Neural cell (in vitro differentiated cells): ENCODE results near the gene CITED2. TPM values are rescaled to one million over a fixed set of nuclear protein-coding genes. Genes with fewer than 3 reads are reported as not detected.

Source experiments
- H2AFZ ChIP-seq: fragments of 200-600, 300-800 bp; sonication (generic), shearing (Covaris generic); 2 replicates; pipeline ENCODE4 v1.6.0; 2014; ENCODE audit warnings: low read depth, mild to moderate bottlenecking, antibody characterized with exemption, low read length, moderate library complexity
- H3F3A ChIP-seq: fragments of 200-600 bp; shearing (Covaris generic); 2 replicates; pipeline ENCODE4 v1.6.1; 2016; ENCODE audit warnings: mild to moderate bottlenecking, moderate library complexity, mixed read lengths, antibody characterized with exemption, low read length; ENCODE audit not compliant: insufficient read depth, poor library complexity, severe bottlenecking
- H3K27ac ChIP-seq: fragments of 200-600, 300-800 bp; sonication (generic), shearing (Covaris generic); 2 replicates; pipeline ENCODE4 v1.5.1; 2014; ENCODE audit warnings: mild to moderate bottlenecking, low read length, moderate library complexity
- H3K27me3 ChIP-seq: fragments of 300-800, 200-600 bp; sonication (generic), shearing (Covaris generic); 2 replicates; pipeline ENCODE4 v1.6.0; 2014; ENCODE audit warnings: mild to moderate bottlenecking, low read depth, low read length, moderate library complexity; ENCODE audit not compliant: insufficient read depth
- H3K36me3 ChIP-seq: fragments of 300-800, 200-600 bp; sonication (generic), shearing (Covaris generic); 2 replicates; pipeline ENCODE4 v1.5.1; 2014; ENCODE audit warnings: mild to moderate bottlenecking, antibody characterized with exemption, low read length, moderate library complexity; ENCODE audit not compliant: insufficient read depth
- H3K4me2 ChIP-seq: fragments of 300-800, 200-600 bp; sonication (generic), shearing (Covaris generic); 2 replicates; pipeline ENCODE4 v1.6.0; 2014; ENCODE audit warnings: mild to moderate bottlenecking, low read length
- H3K4me3 ChIP-seq: fragments of 300-800, 200-600 bp; sonication (generic), shearing (Covaris generic); 2 replicates; pipeline ENCODE4 v1.5.1; 2014; ENCODE audit warnings: mild to moderate bottlenecking, low read length, moderate library complexity
- H3K79me2 ChIP-seq: fragments of 200-600 bp; shearing (Covaris generic); replicated peaks from 2 replicates; pipeline ENCODE4 v1.6.0; 2014; ENCODE audit warnings: mild to moderate bottlenecking, low read length, moderate library complexity; ENCODE audit not compliant: insufficient read depth
- H3K9ac ChIP-seq: fragments of 300-800, 200-600 bp; sonication (generic), shearing (Covaris generic); 2 replicates; pipeline ENCODE4 v1.6.1; 2016; ENCODE audit warnings: mild to moderate bottlenecking, low read length, mixed read lengths
- H3K9me2 ChIP-seq: fragments of 200-600 bp; shearing (Covaris generic); 2 replicates; pipeline ENCODE4 v1.6.1; 2016; ENCODE audit warnings: mild to moderate bottlenecking, low read length, mixed read lengths; ENCODE audit not compliant: insufficient read depth
- H3K9me3 ChIP-seq: fragments of 200-600, 300-800 bp; sonication (generic), shearing (Covaris generic); 2 replicates; pipeline ENCODE4 v1.6.1; 2016; ENCODE audit warnings: mild to moderate bottlenecking, mixed run types, low read length, moderate library complexity, mixed read lengths
- H4K20me1 ChIP-seq: fragments of 200-600 bp; shearing (Covaris generic); 2 replicates; pipeline ENCODE4 v1.6.1; 2016; ENCODE audit warnings: mild to moderate bottlenecking, mixed run types; ENCODE audit not compliant: insufficient read depth
- EP300 ChIP-seq: fragments of 450-650 bp; conservative IDR thresholded peaks from 2 replicates; pipeline ENCODE4 v1.6.1; 2014; ENCODE audit warnings: antibody characterized with exemption, mild to moderate bottlenecking, moderate library complexity; ENCODE audit not compliant: poor library complexity, severe bottlenecking
- EZH2 ChIP-seq: fragments of 200-600, 300-800 bp; shearing (Covaris generic), sonication (generic); IDR thresholded peaks from 2 replicates; pipeline ENCODE4 v1.6.1; 2014; ENCODE audit warnings: antibody characterized with exemption, low read length, borderline replicate concordance, mild to moderate bottlenecking; ENCODE audit not compliant: insufficient read depth, poor library complexity, severe bottlenecking
- MXI1 ChIP-seq: fragments of 450-650 bp; conservative IDR thresholded peaks from 2 replicates; pipeline ENCODE4 v1.6.1; 2014; ENCODE audit warnings: antibody characterized with exemption, mild to moderate bottlenecking; ENCODE audit not compliant: poor library complexity, severe bottlenecking
- POLR2AphosphoS5 ChIP-seq: IDR thresholded peaks from 2 replicates; pipeline ENCODE4 v1.6.1; 2012
- RAD21 ChIP-seq: fragments of 450-650 bp; conservative IDR thresholded peaks from 2 replicates; pipeline ENCODE4 v1.6.1; 2014; ENCODE audit warnings: antibody characterized with exemption, mild to moderate bottlenecking, moderate library complexity
- SMC3 ChIP-seq: fragments of 450-650 bp; conservative IDR thresholded peaks from 2 replicates; pipeline ENCODE4 v1.6.1; 2014; ENCODE audit warnings: antibody characterized with exemption, mild to moderate bottlenecking, moderate library complexity; ENCODE audit not compliant: poor library complexity
- TAF1 ChIP-seq: IDR thresholded peaks from 2 replicates; pipeline ENCODE4 v1.6.1; 2012; ENCODE audit warnings: low read depth
- polyA plus RNA-seq: library from polyadenylated mRNA; depleted of rRNA; stranded (reverse); fragments of >200 nt; gene quantifications from 2 replicates; pipeline ENCODE4 v1.2.3, GENCODE V29; 2014
- TF ChIP-seq, protein P1 (sequence below): fragments of 450-650 bp; IDR thresholded peaks from 2 replicates; pipeline ENCODE4 v1.5.1; 2014; ENCODE audit warnings: antibody characterized with exemption, mild to moderate bottlenecking, moderate library complexity; ENCODE audit not compliant: poor library complexity, severe bottlenecking
- TF ChIP-seq, protein P2 (sequence below): IDR thresholded peaks from 2 replicates; pipeline ENCODE4 v1.6.1; 2012; ENCODE audit warnings: borderline replicate concordance

The CITED2 gene
- polyA plus RNA-seq, 1 donor from 2014 or later: 38.1 TPM

GRCh38 chr6:139392794-139393193, 18.3 kb upstream of the CITED2 start:
- Histone ChIP-seq H4K20me1 (no peaks in the 10 kb centered on the region), H3K27ac (no peak overlapping the region), H3K9me2 (no peaks in the 10 kb centered on the region), H3K9me3 (no peaks in the 10 kb centered on the region), H2AFZ (no peak overlapping the region), H3K4me3 (no peak overlapping the region), H3K36me3 (no peaks in the 10 kb centered on the region), H3K79me2 (no peaks in the 10 kb centered on the region), H3K4me2 (no peak overlapping the region), H3K27me3 (no peaks in the 10 kb centered on the region), H3K9ac (no peak overlapping the region), H3F3A (no peaks in the 10 kb centered on the region)
- TF ChIP-seq EZH2 (no peak), RAD21 (no peak), EP300 (no peak), POLR2AphosphoS5 (no peak), MXI1 (no peak), TAF1 (no peak), SMC3 (no peak)
- TF ChIP-seq, protein P1, sequence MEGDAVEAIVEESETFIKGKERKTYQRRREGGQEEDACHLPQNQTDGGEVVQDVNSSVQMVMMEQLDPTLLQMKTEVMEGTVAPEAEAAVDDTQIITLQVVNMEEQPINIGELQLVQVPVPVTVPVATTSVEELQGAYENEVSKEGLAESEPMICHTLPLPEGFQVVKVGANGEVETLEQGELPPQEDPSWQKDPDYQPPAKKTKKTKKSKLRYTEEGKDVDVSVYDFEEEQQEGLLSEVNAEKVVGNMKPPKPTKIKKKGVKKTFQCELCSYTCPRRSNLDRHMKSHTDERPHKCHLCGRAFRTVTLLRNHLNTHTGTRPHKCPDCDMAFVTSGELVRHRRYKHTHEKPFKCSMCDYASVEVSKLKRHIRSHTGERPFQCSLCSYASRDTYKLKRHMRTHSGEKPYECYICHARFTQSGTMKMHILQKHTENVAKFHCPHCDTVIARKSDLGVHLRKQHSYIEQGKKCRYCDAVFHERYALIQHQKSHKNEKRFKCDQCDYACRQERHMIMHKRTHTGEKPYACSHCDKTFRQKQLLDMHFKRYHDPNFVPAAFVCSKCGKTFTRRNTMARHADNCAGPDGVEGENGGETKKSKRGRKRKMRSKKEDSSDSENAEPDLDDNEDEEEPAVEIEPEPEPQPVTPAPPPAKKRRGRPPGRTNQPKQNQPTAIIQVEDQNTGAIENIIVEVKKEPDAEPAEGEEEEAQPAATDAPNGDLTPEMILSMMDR: no peak
- TF ChIP-seq, protein P2, sequence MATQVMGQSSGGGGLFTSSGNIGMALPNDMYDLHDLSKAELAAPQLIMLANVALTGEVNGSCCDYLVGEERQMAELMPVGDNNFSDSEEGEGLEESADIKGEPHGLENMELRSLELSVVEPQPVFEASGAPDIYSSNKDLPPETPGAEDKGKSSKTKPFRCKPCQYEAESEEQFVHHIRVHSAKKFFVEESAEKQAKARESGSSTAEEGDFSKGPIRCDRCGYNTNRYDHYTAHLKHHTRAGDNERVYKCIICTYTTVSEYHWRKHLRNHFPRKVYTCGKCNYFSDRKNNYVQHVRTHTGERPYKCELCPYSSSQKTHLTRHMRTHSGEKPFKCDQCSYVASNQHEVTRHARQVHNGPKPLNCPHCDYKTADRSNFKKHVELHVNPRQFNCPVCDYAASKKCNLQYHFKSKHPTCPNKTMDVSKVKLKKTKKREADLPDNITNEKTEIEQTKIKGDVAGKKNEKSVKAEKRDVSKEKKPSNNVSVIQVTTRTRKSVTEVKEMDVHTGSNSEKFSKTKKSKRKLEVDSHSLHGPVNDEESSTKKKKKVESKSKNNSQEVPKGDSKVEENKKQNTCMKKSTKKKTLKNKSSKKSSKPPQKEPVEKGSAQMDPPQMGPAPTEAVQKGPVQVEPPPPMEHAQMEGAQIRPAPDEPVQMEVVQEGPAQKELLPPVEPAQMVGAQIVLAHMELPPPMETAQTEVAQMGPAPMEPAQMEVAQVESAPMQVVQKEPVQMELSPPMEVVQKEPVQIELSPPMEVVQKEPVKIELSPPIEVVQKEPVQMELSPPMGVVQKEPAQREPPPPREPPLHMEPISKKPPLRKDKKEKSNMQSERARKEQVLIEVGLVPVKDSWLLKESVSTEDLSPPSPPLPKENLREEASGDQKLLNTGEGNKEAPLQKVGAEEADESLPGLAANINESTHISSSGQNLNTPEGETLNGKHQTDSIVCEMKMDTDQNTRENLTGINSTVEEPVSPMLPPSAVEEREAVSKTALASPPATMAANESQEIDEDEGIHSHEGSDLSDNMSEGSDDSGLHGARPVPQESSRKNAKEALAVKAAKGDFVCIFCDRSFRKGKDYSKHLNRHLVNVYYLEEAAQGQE: no peak

GRCh38 chr6:139391709-139392108, 17.3 kb upstream of the CITED2 start:
- H3F3A ChIP-seq: no peaks in the 10 kb centered on the region
- no peaks in the 10 kb centered on the region for H3K9me3 ChIP-seq
- H2AFZ ChIP-seq: no peak overlapping the region
- no peak overlapping the region for H3K4me3 ChIP-seq
- no peaks in the 10 kb centered on the region for H3K9me2 ChIP-seq
- no peak overlapping the region for H3K27ac ChIP-seq
- TF ChIP-seq, protein P2: no peak
- no peak for TF ChIP-seq POLR2AphosphoS5
- TF ChIP-seq SMC3: no peak
- no peak for TF ChIP-seq EZH2
- TF ChIP-seq TAF1: no peak
- no peak for TF ChIP-seq EP300
- TF ChIP-seq RAD21: no peak
- TF ChIP-seq, protein P1: no peak
- no peak for TF ChIP-seq MXI1
- H3K4me2 ChIP-seq: no peak overlapping the region
- H3K79me2 ChIP-seq: no peaks in the 10 kb centered on the region
- H3K27me3 ChIP-seq: no peaks in the 10 kb centered on the region
- H4K20me1 ChIP-seq: no peaks in the 10 kb centered on the region
- H3K9ac ChIP-seq: no peak overlapping the region
- H3K36me3 ChIP-seq: no peaks in the 10 kb centered on the region
